ENCODE measurements around the gene MBOAT1. TPM values are rescaled to one million over a fixed set of nuclear protein-coding genes. Genes with fewer than 3 reads are reported as not detected.

MBOAT1 gene
- total RNA-seq, 1 donor from 2014 or later, result 6.6 TPM

- no peak overlapping the region for H3K27ac Mint-ChIP-seq (ENCODE audit: unreplicated experiment)
- DNase-seq (ENCODE audit: extremely low spot score, unreplicated experiment), result no peak
- TF ChIP-seq, protein P1, sequence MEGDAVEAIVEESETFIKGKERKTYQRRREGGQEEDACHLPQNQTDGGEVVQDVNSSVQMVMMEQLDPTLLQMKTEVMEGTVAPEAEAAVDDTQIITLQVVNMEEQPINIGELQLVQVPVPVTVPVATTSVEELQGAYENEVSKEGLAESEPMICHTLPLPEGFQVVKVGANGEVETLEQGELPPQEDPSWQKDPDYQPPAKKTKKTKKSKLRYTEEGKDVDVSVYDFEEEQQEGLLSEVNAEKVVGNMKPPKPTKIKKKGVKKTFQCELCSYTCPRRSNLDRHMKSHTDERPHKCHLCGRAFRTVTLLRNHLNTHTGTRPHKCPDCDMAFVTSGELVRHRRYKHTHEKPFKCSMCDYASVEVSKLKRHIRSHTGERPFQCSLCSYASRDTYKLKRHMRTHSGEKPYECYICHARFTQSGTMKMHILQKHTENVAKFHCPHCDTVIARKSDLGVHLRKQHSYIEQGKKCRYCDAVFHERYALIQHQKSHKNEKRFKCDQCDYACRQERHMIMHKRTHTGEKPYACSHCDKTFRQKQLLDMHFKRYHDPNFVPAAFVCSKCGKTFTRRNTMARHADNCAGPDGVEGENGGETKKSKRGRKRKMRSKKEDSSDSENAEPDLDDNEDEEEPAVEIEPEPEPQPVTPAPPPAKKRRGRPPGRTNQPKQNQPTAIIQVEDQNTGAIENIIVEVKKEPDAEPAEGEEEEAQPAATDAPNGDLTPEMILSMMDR (IDR thresholded peaks at IDR 0.05), result no peak
- H3K4me1 Mint-ChIP-seq (ENCODE audit: unreplicated experiment), result peaks cover 7% of the 10 kb centered on the region
- no peaks in the 10 kb centered on the region for H3K27me3 Mint-ChIP-seq (ENCODE audit: unreplicated experiment)
- no peak overlapping the region for H3K4me3 Mint-ChIP-seq (ENCODE audit: unreplicated experiment)
- peaks cover 2% of the 10 kb centered on the region for H3K36me3 Mint-ChIP-seq (ENCODE audit: unreplicated experiment)
- H3K9me3 Mint-ChIP-seq (ENCODE audit: unreplicated experiment), result no peaks in the 10 kb centered on the region
These were observed 109.7 kb downstream of the MBOAT1 start for GRCh38 chr6:20102397-20103073.

DNA sequence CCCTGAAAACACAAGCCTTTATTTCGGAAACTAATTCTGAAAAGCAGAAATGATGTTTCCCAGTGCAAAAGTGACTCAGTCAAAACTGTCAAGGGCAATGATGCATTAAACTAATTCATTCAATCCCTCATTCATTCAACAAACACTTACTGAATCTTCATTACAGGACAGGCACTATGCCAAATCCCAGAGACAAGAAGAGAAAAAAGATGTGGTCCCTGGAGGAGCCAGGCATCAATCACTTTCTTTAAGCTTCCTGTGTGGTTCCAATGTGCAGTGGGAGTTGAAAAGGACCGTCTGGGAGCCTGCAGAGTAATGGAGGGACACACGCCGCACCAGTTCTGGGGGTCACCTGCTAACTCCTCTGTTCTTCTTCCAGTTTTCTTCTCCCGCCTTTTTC lies 113.1 kb downstream of the MBOAT1 start:
- no peak for DNase-seq (ENCODE audit: extremely low spot score, unreplicated experiment)
- H3K27ac Mint-ChIP-seq (ENCODE audit: unreplicated experiment), result no peak overlapping the region
- TF ChIP-seq, protein P1 (IDR thresholded peaks at IDR 0.05), result no peak
- H3K9me3 Mint-ChIP-seq (ENCODE audit: unreplicated experiment), result no peaks in the 10 kb centered on the region
- H3K4me1 Mint-ChIP-seq (ENCODE audit: unreplicated experiment), result peaks cover 3% of the 10 kb centered on the region
- peaks cover 2% of the 10 kb centered on the region for H3K36me3 Mint-ChIP-seq (ENCODE audit: unreplicated experiment)
- H3K27me3 Mint-ChIP-seq (ENCODE audit: unreplicated experiment), result no peaks in the 10 kb centered on the region
- H3K4me3 Mint-ChIP-seq (ENCODE audit: unreplicated experiment), result no peak overlapping the region

GRCh38 chr6:20098267-20098876 lies 113.9 kb downstream of the MBOAT1 start:
- DNase-seq (ENCODE audit: extremely low spot score, unreplicated experiment), result no peak
- H3K4me1 Mint-ChIP-seq (ENCODE audit: unreplicated experiment), result peaks cover 3% of the 10 kb centered on the region
- H3K4me3 Mint-ChIP-seq (ENCODE audit: unreplicated experiment), result no peak overlapping the region
- no peaks in the 10 kb centered on the region for H3K27me3 Mint-ChIP-seq (ENCODE audit: unreplicated experiment)
- H3K36me3 Mint-ChIP-seq (ENCODE audit: unreplicated experiment), result peaks cover 2% of the 10 kb centered on the region
- TF ChIP-seq, protein P1 (IDR thresholded peaks at IDR 0.05), result no peak
- no peaks in the 10 kb centered on the region for H3K9me3 Mint-ChIP-seq (ENCODE audit: unreplicated experiment)
- no peak overlapping the region for H3K27ac Mint-ChIP-seq (ENCODE audit: unreplicated experiment)

DNA sequence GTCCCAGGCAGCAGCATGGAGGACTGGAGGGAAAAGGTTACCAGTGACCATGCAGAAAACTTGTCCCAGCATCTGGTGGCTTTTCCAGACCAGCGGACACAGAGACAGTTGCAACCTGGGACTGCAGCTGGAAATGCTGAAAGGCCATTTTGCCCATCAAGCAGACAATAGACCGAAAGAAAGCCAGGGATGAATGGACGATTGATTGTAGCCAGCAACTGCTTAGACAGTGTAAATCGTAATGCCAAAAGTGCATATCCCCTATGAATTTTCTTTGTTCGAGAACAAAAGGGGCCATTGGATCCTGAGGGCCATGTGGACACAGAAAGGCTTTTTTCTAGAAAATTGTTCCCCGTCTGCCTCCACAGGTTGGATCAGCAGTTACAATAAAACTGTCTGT lies 115.7 kb downstream of the MBOAT1 start:
- no peak for DNase-seq (ENCODE audit: extremely low spot score, unreplicated experiment)
- Mint-ChIP-seq H3K9me3 (ENCODE audit: unreplicated experiment) (no peaks in the 10 kb centered on the region), H3K4me3 (ENCODE audit: unreplicated experiment) (no peak overlapping the region), H3K27ac (ENCODE audit: unreplicated experiment) (no peak overlapping the region), H3K36me3 (ENCODE audit: unreplicated experiment) (no peaks in the 10 kb centered on the region), H3K4me1 (ENCODE audit: unreplicated experiment) (peaks cover 3% of the 10 kb centered on the region), H3K27me3 (ENCODE audit: unreplicated experiment) (no peaks in the 10 kb centered on the region)
- TF ChIP-seq, protein P1 (IDR thresholded peaks at IDR 0.05), result no peak

DNA sequence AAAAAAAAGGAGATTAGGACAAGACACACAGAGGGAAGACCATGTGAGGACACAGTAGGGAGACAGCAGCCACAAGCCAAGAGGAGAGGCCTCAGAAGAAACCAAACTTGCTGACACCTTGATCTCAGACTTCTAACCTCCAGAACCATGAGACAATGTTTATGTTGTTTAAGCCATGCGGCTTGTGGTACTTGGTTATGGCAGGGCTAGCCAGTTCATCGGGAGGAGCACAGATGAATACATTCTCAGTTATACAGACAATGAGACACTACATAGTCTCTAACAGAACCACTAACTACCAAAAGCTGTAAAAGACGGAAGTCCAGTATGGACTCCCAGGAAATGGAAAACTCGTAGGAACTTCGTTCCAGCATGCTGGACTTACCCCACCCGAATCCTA lies 116.8 kb downstream of the MBOAT1 start:
- TF ChIP-seq, protein P1 (IDR thresholded peaks at IDR 0.05), result no peak
- Mint-ChIP-seq H3K4me3 (ENCODE audit: unreplicated experiment) (no peak overlapping the region), H3K36me3 (ENCODE audit: unreplicated experiment) (no peaks in the 10 kb centered on the region), H3K27ac (ENCODE audit: unreplicated experiment) (no peak overlapping the region), H3K27me3 (ENCODE audit: unreplicated experiment) (no peaks in the 10 kb centered on the region), H3K4me1 (ENCODE audit: unreplicated experiment) (peaks cover 3% of the 10 kb centered on the region), H3K9me3 (ENCODE audit: unreplicated experiment) (no peaks in the 10 kb centered on the region)
- no peak for DNase-seq (ENCODE audit: extremely low spot score, unreplicated experiment)
